GM12878 (cell line): ENCODE data around the gene GLRX5.

Experiments
- CTCF ChIP-seq, 3 experiments: IDR thresholded peaks in 2 of 3; conservative IDR thresholded peaks in 1 of 3; 2 replicates each; pipeline ENCODE4 v1.5.1; 2011; ENCODE audit warnings: low read depth in 3 of 3, low read length in 3 of 3, mild to moderate bottlenecking in 3 of 3, control low read depth in 2 of 3, moderate library complexity in 2 of 3, inconsistent platforms in 1 of 3, mixed read lengths in 1 of 3; ENCODE audit not compliant: control insufficient read depth in 2 of 3, insufficient read depth in 1 of 3; ENCODE audit errors: extremely low read depth in 1 of 3
- ELK1 ChIP-seq: IDR thresholded peaks from 2 replicates; pipeline ENCODE4 v1.6.1; 2012; ENCODE audit warnings: low read depth, low read length, improper control_type of control experiment
- EZH2 ChIP-seq: IDR thresholded peaks from 2 replicates; pipeline ENCODE4 v1.6.1; 2012; ENCODE audit warnings: low read depth, mild to moderate bottlenecking, control low read depth, inconsistent platforms, low read length, borderline replicate concordance; ENCODE audit not compliant: control insufficient read depth
- GATAD2B ChIP-seq: fragments of 450-650 bp; conservative IDR thresholded peaks from 2 replicates; pipeline ENCODE4 v1.6.1; 2017; ENCODE audit warnings: low read depth, mild to moderate bottlenecking, moderate library complexity
- JUND ChIP-seq: IDR thresholded peaks from 2 replicates; pipeline ENCODE4 v1.6.1; 2012; ENCODE audit warnings: low read depth, mild to moderate bottlenecking, low read length, improper control_type of control experiment, moderate library complexity
- MAX ChIP-seq: IDR thresholded peaks from 2 replicates; pipeline ENCODE4 v1.6.1; 2012; ENCODE audit warnings: low read depth, low read length, improper control_type of control experiment
- PBX3 ChIP-seq: IDR thresholded peaks from 2 replicates; pipeline ENCODE4 v1.6.1; 2011; ENCODE audit warnings: mild to moderate bottlenecking, low read depth, low read length, moderate library complexity; ENCODE audit not compliant: insufficient replicate concordance
- POLR2AphosphoS5 ChIP-seq: IDR thresholded peaks from 2 replicates; pipeline ENCODE4 v1.6.1; 2011; ENCODE audit warnings: mild to moderate bottlenecking, low read length, inconsistent platforms
- SMC3 ChIP-seq: IDR thresholded peaks from 2 replicates; pipeline ENCODE4 v1.6.1; 2011; ENCODE audit warnings: low read length, improper control_type of control experiment, borderline replicate concordance
- ZNF24 ChIP-seq: fragments of 450-650 bp; IDR thresholded peaks from 2 replicates; pipeline ENCODE4 v1.6.1; 2017; ENCODE audit warnings: antibody characterized with exemption, mild to moderate bottlenecking
- ZNF384 ChIP-seq: IDR thresholded peaks from 2 replicates; pipeline ENCODE4 v1.6.1; 2012; ENCODE audit warnings: low read depth, mild to moderate bottlenecking, low read length, improper control_type of control experiment, borderline replicate concordance

GRCh38 chr14:95557291-95557690 is 22.4 kb downstream of the GLRX5 start:
- TF ChIP-seq ZNF24 (no peak), MAX (no peak), ZNF384 (no peak), POLR2AphosphoS5 (no peak), SMC3 (no peak), GATAD2B (no peak), JUND (no peak), CTCF (IDR thresholded peaks at IDR 0.05 in 2 of 3, conservative IDR thresholded peaks at IDR 0.05 in 1 of 3; ENCODE audit: control insufficient read depth in 2 of 3, extremely low read depth in 1 of 3, insufficient read depth in 1 of 3, low read depth in 3 of 3, low read length in 3 of 3) (no peak), PBX3 (no peak), ELK1 (no peak), EZH2 (no peak)
